Colonic mucosa (tissue), 4 donors: ENCODE results near the gene C3orf22. TPM values are rescaled to one million over a fixed set of nuclear protein-coding genes. Genes with fewer than 3 reads are reported as not detected.
"Not testable (repeated sequence)": the region's sequence is repeated elsewhere in the genome, so short reads cannot be mapped to it uniquely, and the experiment has no call there.

Source experiments
- DNase-seq: peaks from one replicate; pipeline ENCODE4 v3.0.0-alpha.2; 2020
- H3K27ac ChIP-seq: fragments of 200-600 bp; one replicate; pipeline ENCODE4 v1.8.0; 2021
- H3K27me3 ChIP-seq: fragments of 200-600 bp; one replicate; pipeline ENCODE4 v1.8.0; 2021
- H3K36me3 ChIP-seq: fragments of 200-600 bp; one replicate; pipeline ENCODE4 v1.8.0; 2021
- H3K4me1 ChIP-seq: fragments of 200-600 bp; one replicate; pipeline ENCODE4 v1.8.0; 2021; ENCODE audit warnings: mild to moderate bottlenecking
- H3K4me3 ChIP-seq: fragments of 200-600 bp; one replicate; pipeline ENCODE4 v1.8.0; 2021
- H3K9ac ChIP-seq, 2 donors: one replicate each; pipeline ENCODE4 v1.7.0; 2013; ENCODE audit warnings: control low read depth in 2 of 2, low read depth in 2 of 2, low read length in 2 of 2
- H3K9me3 ChIP-seq: fragments of 200-600 bp; one replicate; pipeline ENCODE4 v1.8.0; 2021
- intact Hi-C: fragments of 100-400 bp; cut with DNase I; formaldehyde crosslinking; loops from one replicate; pipeline ENCODE4 v1.14.1; 2022
- total RNA-seq, 2 donors: library from RNA; stranded (reverse); fragmentation: NEBNext Ultra II Directional in 1 of 2; extraction: Animal tissue kit (Norgen Biotek cat#: 25700) in 1 of 2; gene quantifications; one replicate each; pipeline ENCODE4 v1.2.1, GENCODE V29; 2021
- TF ChIP-seq, protein P1 (sequence below): fragments of 200-600 bp; IDR thresholded peaks from one replicate; pipeline ENCODE4 v1.8.0; 2022; ENCODE audit warnings: antibody characterized with exemption, mild to moderate bottlenecking
- donor health status: healthy.
- donor health status: DM: no; HTN: no; CAD: no.
- donor health status: DM: no; HTN: no; CAD: no.

Gene C3orf22
- total RNA-seq, 2 donors from 2014 or later: not detected

DNA sequence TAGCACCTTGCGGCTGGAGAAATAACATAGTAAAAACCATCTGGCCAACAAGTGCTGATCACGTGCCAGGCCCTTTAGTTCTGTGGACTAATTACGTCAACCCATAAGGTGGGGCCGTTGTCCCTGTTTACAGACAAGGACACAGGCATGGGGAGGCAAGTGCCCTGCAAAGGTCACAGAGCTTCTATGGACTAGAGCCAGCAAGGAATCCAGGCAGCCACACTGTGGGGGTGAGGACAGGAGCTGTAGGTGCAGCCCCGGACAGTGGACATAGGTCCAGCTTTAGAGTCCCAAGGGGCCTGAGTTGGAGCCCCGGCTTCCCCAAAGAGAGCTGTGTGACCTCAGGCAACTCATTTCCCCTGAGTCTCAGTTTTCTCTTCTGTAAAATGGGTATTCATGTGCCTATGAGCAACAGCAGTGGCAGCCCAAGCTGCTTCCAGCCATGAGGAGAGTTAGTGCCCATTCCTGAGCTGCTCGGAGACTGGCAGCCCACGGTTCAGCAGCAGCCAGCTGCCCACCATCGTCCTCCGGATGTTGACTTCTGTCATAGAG is 20.9 kb downstream of the C3orf22 start:
- H3K27me3 ChIP-seq: no peaks in the 10 kb centered on the region
- TF ChIP-seq, protein P1, sequence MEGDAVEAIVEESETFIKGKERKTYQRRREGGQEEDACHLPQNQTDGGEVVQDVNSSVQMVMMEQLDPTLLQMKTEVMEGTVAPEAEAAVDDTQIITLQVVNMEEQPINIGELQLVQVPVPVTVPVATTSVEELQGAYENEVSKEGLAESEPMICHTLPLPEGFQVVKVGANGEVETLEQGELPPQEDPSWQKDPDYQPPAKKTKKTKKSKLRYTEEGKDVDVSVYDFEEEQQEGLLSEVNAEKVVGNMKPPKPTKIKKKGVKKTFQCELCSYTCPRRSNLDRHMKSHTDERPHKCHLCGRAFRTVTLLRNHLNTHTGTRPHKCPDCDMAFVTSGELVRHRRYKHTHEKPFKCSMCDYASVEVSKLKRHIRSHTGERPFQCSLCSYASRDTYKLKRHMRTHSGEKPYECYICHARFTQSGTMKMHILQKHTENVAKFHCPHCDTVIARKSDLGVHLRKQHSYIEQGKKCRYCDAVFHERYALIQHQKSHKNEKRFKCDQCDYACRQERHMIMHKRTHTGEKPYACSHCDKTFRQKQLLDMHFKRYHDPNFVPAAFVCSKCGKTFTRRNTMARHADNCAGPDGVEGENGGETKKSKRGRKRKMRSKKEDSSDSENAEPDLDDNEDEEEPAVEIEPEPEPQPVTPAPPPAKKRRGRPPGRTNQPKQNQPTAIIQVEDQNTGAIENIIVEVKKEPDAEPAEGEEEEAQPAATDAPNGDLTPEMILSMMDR: no peak
- DNase-seq: no peak
- H3K36me3 ChIP-seq: no peaks in the 10 kb centered on the region
- intact Hi-C loops: no loop called here
- H3K27ac ChIP-seq: no peak overlapping the region
- H3K9me3 ChIP-seq: no peaks in the 10 kb centered on the region
- no peak overlapping the region for H3K9ac ChIP-seq
- H3K4me1 ChIP-seq: no peaks in the 10 kb centered on the region
- no peak overlapping the region for H3K4me3 ChIP-seq

GRCh38 chr3:126537116-126537729 is 21.5 kb downstream of the C3orf22 start:
- intact Hi-C loops: no loop called here
- Histone ChIP-seq H3K9me3 (no peaks in the 10 kb centered on the region), H3K27me3 (no peaks in the 10 kb centered on the region), H3K4me3 (no peak overlapping the region), H3K27ac (no peak overlapping the region), H3K4me1 (no peaks in the 10 kb centered on the region), H3K36me3 (no peaks in the 10 kb centered on the region), H3K9ac (no peak overlapping the region)
- TF ChIP-seq, protein P1: no peak
- DNase-seq: no peak

DNA sequence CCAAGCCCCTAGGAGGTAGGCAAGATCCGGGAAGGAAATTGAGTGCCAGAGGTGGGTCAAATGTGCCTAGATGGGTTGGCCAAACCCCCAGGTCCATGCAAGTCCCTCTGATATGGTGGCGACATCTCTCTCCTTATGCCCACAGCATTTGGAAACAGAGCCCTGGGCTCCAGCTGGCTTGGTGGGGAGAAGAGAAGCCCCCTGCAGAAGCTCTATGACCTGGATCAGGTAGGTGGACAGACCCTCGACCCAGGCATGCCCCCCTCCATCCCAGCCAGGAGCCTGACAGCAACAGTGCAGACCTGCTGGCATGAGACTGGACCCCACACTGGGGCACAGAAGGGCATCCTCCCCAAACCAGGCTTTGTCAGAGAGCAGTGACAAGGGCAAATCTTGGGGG is 22.6 kb downstream of the C3orf22 start:
- Histone ChIP-seq H3K4me1 (no peaks in the 10 kb centered on the region), H3K9me3 (no peaks in the 10 kb centered on the region), H3K27ac (no peak overlapping the region), H3K4me3 (no peak overlapping the region), H3K36me3 (no peaks in the 10 kb centered on the region), H3K27me3 (no peaks in the 10 kb centered on the region), H3K9ac (no peak overlapping the region)
- no peak for DNase-seq
- intact Hi-C loops: no loop called here
- TF ChIP-seq, protein P1: no peak

DNA sequence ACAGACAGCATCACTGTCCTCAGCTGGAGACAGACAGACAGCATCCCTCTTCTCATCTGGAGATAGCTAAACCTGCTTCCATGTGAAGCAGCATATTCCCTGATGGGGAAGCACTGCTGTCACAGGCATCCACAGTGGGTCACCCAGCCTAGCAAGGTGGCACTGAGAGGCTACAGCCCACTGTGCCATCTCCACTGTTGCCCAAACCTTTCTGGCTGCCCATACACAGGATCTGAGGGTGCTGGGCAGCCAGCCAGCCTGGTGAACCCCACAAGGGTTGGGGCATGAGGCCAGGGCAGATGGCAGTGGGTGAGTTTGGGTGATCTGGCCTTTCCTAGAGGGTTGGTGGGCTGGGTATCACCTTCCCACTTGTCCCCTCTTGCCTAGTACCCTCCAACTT is 23.1 kb downstream of the C3orf22 start:
- H3K9ac ChIP-seq: no peak overlapping the region
- no peaks in the 10 kb centered on the region for H3K4me1 ChIP-seq
- TF ChIP-seq, protein P1: no peak
- no peak overlapping the region for H3K27ac ChIP-seq
- H3K4me3 ChIP-seq: no peak overlapping the region
- no peaks in the 10 kb centered on the region for H3K9me3 ChIP-seq
- H3K27me3 ChIP-seq: no peaks in the 10 kb centered on the region
- intact Hi-C loops: no loop called here
- no peaks in the 10 kb centered on the region for H3K36me3 ChIP-seq
- DNase-seq: no peak

- H3K4me3 ChIP-seq, H3K9me3 ChIP-seq, H3K27me3 ChIP-seq, H3K36me3 ChIP-seq, H3K27ac ChIP-seq, H3K9ac ChIP-seq, intact Hi-C loops, DNase-seq, H3K4me1 ChIP-seq: not testable (repeated sequence)
These were observed 24.0 kb downstream of the C3orf22 start for GRCh38 chr3:126534716-126535115.

DNA sequence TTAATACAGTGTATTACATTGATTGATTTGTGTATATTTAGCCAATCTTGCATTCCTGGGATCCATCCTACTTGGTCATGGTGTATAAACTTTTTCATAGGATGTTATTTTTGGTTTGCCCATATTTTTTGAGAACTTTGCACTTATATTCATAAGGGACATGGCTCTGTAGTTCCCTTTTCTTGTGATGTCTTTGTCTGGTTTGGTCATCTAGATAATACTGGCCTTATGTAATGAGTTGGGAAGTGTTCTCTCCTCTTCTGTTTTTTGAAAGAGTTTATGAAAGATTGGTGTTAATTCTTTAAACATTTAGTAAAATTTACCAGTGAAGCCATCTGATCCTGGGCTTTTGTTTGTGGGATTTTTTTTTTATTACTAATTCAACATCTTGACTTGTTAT is 25.2 kb downstream of the C3orf22 start:
- Histone ChIP-seq H3K9me3 (no peaks in the 10 kb centered on the region), H3K4me3 (no peak overlapping the region), H3K27ac (no peak overlapping the region), H3K4me1 (no peaks in the 10 kb centered on the region), H3K36me3 (no peaks in the 10 kb centered on the region), H3K9ac (no peak overlapping the region), H3K27me3 (no peaks in the 10 kb centered on the region)
- intact Hi-C loops: no loop called here
- no peak for DNase-seq
- TF ChIP-seq, protein P1: no peak
